Measurements from ENCODE around the gene ADI1. TPM values are rescaled to one million over a fixed set of nuclear protein-coding genes. Genes with fewer than 3 reads are reported as not detected.
A peak's percentile ranks its signal among the peaks of the same experiment; 100 is the strongest.

Gene ADI1
- total and polyA plus RNA-seq, 2 of the 8 experiments (the other 6 are each of a cell fraction or from before 2014, with no cell fraction given): 12.2 to 40.2 TPM

- peaks cover 2% of the 10 kb centered on the region; the same call in 1 of the 2 replicates for H3K23me2 ChIP-seq (ENCODE audit: low read depth, low read length)
- peaks cover 0 to 1% (median under 1%) of the 10 kb centered on the region in 4 experiments; a peak in 4 of 8 replicates for H3K36me3 ChIP-seq (ENCODE audit: control insufficient read depth in 2 of 4, insufficient read depth in 4 of 4, low read length in 3 of 4)
- no peaks in the 10 kb centered on the region for H3K79me1 ChIP-seq (ENCODE audit: low read depth, low read length)
- no peak overlapping the region for H3K27ac ChIP-seq (ENCODE audit: low read depth, low read length)
- H3K9ac ChIP-seq (replicated peaks in 1 of 4; ENCODE audit: extremely low read depth in 1 of 4, low read depth in 3 of 4, low read length in 3 of 4): no peak overlapping the region
- WGBS, 2 experiments (ENCODE audit: extremely low coverage in 1 of 2, insufficient coverage in 1 of 2, insufficient read length in 1 of 2, insufficient replicate concordance in 2 of 2, low coverage in 1 of 2, low lambda C conversion rate in 2 of 2, missing lambda C conversion rate in 1 of 2): 96% methylated on average over 24 of the region's 24 CpGs; no CpG with 5 or more reads in 1 of the 2 experiments
- no peak overlapping the region for H3K56ac ChIP-seq (replicated peaks; ENCODE audit: insufficient read length, low read depth, low read length)
- H2BK15ac ChIP-seq (ENCODE audit: low read length): no peak overlapping the region
- H4K5ac ChIP-seq (ENCODE audit: insufficient read length, low read depth, low read length): no peak overlapping the region
- H3K4me1 ChIP-seq (replicated peaks in 1 of 4; ENCODE audit: control insufficient read depth in 3 of 4, insufficient read depth in 4 of 4, low read length in 3 of 4): peaks cover 0 to 2% (median 0%) of the 10 kb centered on the region in 4 experiments; a peak in 1 of 7 replicates
- peak overlapping the region; percentile 86 for H4K8ac ChIP-seq (ENCODE audit: extremely low read depth, insufficient read depth, low read length)
- H3K27me3 ChIP-seq (replicated peaks in 1 of 4; ENCODE audit: control insufficient read depth in 3 of 4, extremely low read depth in 1 of 4, insufficient read depth in 3 of 4, low read length in 3 of 4): no peaks in the 10 kb centered on the region
- FAIRE-seq (no peak), DNase-seq (ENCODE audit: low read depth in 1 of 2, low spot score in 2 of 2) (no peak)
- H2AK5ac ChIP-seq (ENCODE audit: low read depth, low read length): no peak overlapping the region
- H2BK120ac ChIP-seq (replicated peaks; ENCODE audit: low read depth, low read length): no peak overlapping the region
- H3K4me2 ChIP-seq (ENCODE audit: insufficient read depth in 1 of 2, low read depth in 2 of 2, low read length in 2 of 2): no peak overlapping the region
- H3K4ac ChIP-seq (replicated peaks; ENCODE audit: insufficient read length, low read depth, low read length): no peak overlapping the region
- H2BK12ac ChIP-seq (ENCODE audit: low read depth, low read length): no peak overlapping the region
- H2BK5ac ChIP-seq (ENCODE audit: low read depth, low read length): no peak overlapping the region
- ChIA-PET CTCF (ENCODE audit: partially characterized antibody) (interaction anchor here (0.7 to 1.3 kb wide), 5 partner anchors 9 to 117 kb away, joined by 3 to 5 read pairs (median 3); no protein-coding TSS in a partner anchor), POLR2A (ENCODE audit: partially characterized antibody) (interaction anchor here (1.0 to 2.3 kb wide), 7 partner anchors 13 to 117 kb away, joined by 3 to 10 read pairs (median 5); partner anchors contain the start of genes ADI1, RNASEH1 and RPS7)
- TF ChIP-seq HDAC6 (IDR thresholded peaks at IDR 0.05; ENCODE audit: low read depth, low read length) (no peak), SIX5 (IDR thresholded peaks at IDR 0.05; ENCODE audit: low read depth, low read length) (no peak), SIRT6 (IDR thresholded peaks at IDR 0.05; ENCODE audit: low read length) (no peak), SRF (IDR thresholded peaks at IDR 0.05; ENCODE audit: low read depth, low read length) (no peak), E2F6 (IDR thresholded peaks at IDR 0.05) (no peak), TCF12 (IDR thresholded peaks at IDR 0.05; ENCODE audit: low read depth, low read length) (no peak), SP4 (IDR thresholded peaks at IDR 0.05; ENCODE audit: low read length) (no peak), JUN (IDR thresholded peaks at IDR 0.05; ENCODE audit: low read depth, low read length) (no peak), TEAD4 (IDR thresholded peaks at IDR 0.05; ENCODE audit: low read depth, low read length) (no peak), KDM4A (IDR thresholded peaks at IDR 0.05; ENCODE audit: low read depth, low read length, severe bottlenecking) (no peak), SP1 (IDR thresholded peaks at IDR 0.05; ENCODE audit: low read depth, low read length) (no peak), CBX5 (IDR thresholded peaks at IDR 0.05; ENCODE audit: low read depth, low read length) (no peak), ASH2L (IDR thresholded peaks at IDR 0.05; ENCODE audit: low read length) (no peak)
- H2AFZ ChIP-seq (ENCODE audit: low read length): no peak overlapping the region
- no peak overlapping the region for H3K14ac ChIP-seq (ENCODE audit: insufficient read length)
- H3K4me3 ChIP-seq (ENCODE audit: extremely low read depth in 1 of 4, insufficient read depth in 2 of 4, low read depth in 3 of 4, low read length in 4 of 4): no peak overlapping the region
- H3K9me3 ChIP-seq (ENCODE audit: insufficient read depth in 2 of 2, low read depth in 1 of 2, low read length in 1 of 2): no peaks in the 10 kb centered on the region; a peak in 1 of 4 replicates
- H4K91ac ChIP-seq (replicated peaks; ENCODE audit: insufficient read length, low read length): no peak overlapping the region
- no peaks in the 10 kb centered on the region for H3K79me2 ChIP-seq (ENCODE audit: control insufficient read depth in 1 of 2, insufficient read depth in 2 of 2, low read length in 2 of 2)
- peaks cover 2% of the 10 kb centered on the region in 2 experiments for H4K20me1 ChIP-seq (replicated peaks in 1 of 2; ENCODE audit: control insufficient read depth in 1 of 2, insufficient read depth in 2 of 2, low read length in 2 of 2)
- no peak overlapping the region for H3K18ac ChIP-seq (ENCODE audit: extremely low read depth, low read length)
- H2BK20ac ChIP-seq (ENCODE audit: low read length): no peak overlapping the region
- H3K23ac ChIP-seq (ENCODE audit: insufficient read length): no peak overlapping the region
Measured at GRCh38 chr2:3534251-3534814, 15.0 kb upstream of the ADI1 start.

All from H1 (cell line).